ENCODE results near the gene TCEAL3.
"Not testable (repeated sequence)": the region's sequence is repeated elsewhere in the genome, so short reads cannot be mapped to it uniquely, and the experiment has no call there.

Gene TCEAL3

GRCh38 chrX:103607364-103608305 lies at the start of gene TCEAL3:
TSS of gene TCEAL3 (plus strand) at chrX:103607963. CDS start at chrX:103609065, 1,102 bp downstream.
- no peak for DNase-seq

GRCh38 chrX:103560256-103560655 lies 47.5 kb upstream of the TCEAL3 start:
- no peak for DNase-seq

- DNase-seq: no peak
Measured at GRCh38 chrX:103562801-103563200, 45.0 kb upstream of the TCEAL3 start.

- DNase-seq: peak; percentile 53
Measured at GRCh38 chrX:103565197-103565596, 42.6 kb upstream of the TCEAL3 start.

GRCh38 chrX:103565752-103566151 lies 42.0 kb upstream of the TCEAL3 start:
- peak; percentile 33 for DNase-seq

GRCh38 chrX:103571121-103571520 lies 36.6 kb upstream of the TCEAL3 start:
- DNase-seq: no peak

GRCh38 chrX:103571726-103572125 lies 36.0 kb upstream of the TCEAL3 start:
- no peak for DNase-seq

- no peak for DNase-seq
Measured at GRCh38 chrX:103573202-103573601, 34.6 kb upstream of the TCEAL3 start.

- DNase-seq: no peak
Measured at GRCh38 chrX:103584596-103584995, 23.2 kb upstream of the TCEAL3 start.

- DNase-seq: peak; percentile 49
Measured at GRCh38 chrX:103585411-103586313, 22.1 kb upstream of the TCEAL3 start, which contains the start of gene TCEAL4. TSS of gene TCEAL4 (plus strand) at chrX:103585515. CDS start at chrX:103586676, 1,161 bp downstream.

- no peak for DNase-seq
Measured at GRCh38 chrX:103586314-103586646, 21.5 kb upstream of the TCEAL3 start.

- DNase-seq: no peak
Measured at GRCh38 chrX:103586659-103587058, 21.1 kb upstream of the TCEAL3 start.

- DNase-seq: not testable (repeated sequence)
Measured at GRCh38 chrX:103592295-103592694, 15.5 kb upstream of the TCEAL3 start.

GRCh38 chrX:103595202-103595601 lies 12.6 kb upstream of the TCEAL3 start:
- DNase-seq: not testable (repeated sequence)

GRCh38 chrX:103608306-103608963 lies 672 bp downstream of the TCEAL3 start:
- no peak for DNase-seq

- no peak for DNase-seq
Measured at GRCh38 chrX:103610282-103610681, 2.5 kb downstream of the TCEAL3 start.

- no peak for DNase-seq
Measured at GRCh38 chrX:103613362-103613890, 5.7 kb downstream of the TCEAL3 start.

GRCh38 chrX:103614999-103615398 lies 7.2 kb downstream of the TCEAL3 start:
- DNase-seq: no peak

GRCh38 chrX:103615781-103616371 lies 8.1 kb downstream of the TCEAL3 start:
- DNase-seq: no peak

GRCh38 chrX:103616676-103617186 lies 9.0 kb downstream of the TCEAL3 start:
- no peak for DNase-seq

- no peak for DNase-seq
Measured at GRCh38 chrX:103624111-103624510, 16.3 kb downstream of the TCEAL3 start.

- DNase-seq: no peak
Measured at GRCh38 chrX:103626855-103627254, 19.1 kb downstream of the TCEAL3 start.

All from RPMI8226 (cell line).